ENCODE data around the gene RASA1.

DNA sequence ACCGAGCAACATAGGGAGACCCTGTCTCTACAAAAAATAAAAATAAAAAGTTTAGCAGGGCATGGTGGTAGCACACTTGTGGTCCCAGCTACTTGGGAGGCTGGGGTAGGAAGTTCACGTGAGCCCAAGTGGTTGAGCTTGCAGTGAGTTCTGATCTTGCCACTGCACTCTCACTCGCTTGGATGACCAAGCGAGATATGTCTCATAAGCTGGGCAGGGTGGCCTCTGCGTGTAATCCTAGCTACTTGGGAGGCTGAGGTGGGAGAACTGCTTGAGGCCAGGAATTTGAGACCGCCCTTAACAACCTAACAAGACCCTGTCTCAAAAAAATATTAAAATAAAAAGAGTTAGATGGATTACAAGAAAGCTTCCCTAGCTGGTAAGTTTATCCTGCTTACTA lies 32.5 kb downstream of the RASA1 start:
- TF ChIP-seq, protein P1, sequence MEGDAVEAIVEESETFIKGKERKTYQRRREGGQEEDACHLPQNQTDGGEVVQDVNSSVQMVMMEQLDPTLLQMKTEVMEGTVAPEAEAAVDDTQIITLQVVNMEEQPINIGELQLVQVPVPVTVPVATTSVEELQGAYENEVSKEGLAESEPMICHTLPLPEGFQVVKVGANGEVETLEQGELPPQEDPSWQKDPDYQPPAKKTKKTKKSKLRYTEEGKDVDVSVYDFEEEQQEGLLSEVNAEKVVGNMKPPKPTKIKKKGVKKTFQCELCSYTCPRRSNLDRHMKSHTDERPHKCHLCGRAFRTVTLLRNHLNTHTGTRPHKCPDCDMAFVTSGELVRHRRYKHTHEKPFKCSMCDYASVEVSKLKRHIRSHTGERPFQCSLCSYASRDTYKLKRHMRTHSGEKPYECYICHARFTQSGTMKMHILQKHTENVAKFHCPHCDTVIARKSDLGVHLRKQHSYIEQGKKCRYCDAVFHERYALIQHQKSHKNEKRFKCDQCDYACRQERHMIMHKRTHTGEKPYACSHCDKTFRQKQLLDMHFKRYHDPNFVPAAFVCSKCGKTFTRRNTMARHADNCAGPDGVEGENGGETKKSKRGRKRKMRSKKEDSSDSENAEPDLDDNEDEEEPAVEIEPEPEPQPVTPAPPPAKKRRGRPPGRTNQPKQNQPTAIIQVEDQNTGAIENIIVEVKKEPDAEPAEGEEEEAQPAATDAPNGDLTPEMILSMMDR (IDR thresholded peaks at IDR 0.05), result no peak
- no peak for TF ChIP-seq POLR2A (IDR thresholded peaks at IDR 0.05)
